K562 treated with DMSO at 1 percent for 12 hours (cell line): ENCODE data around the gene MALSU1. TPM values are rescaled to one million over a fixed set of nuclear protein-coding genes. Genes with fewer than 3 reads are reported as not detected.

Source experiments
- total RNA-seq: library from RNA; unstranded; fragments of 300-600 nt; gene quantifications from 2 replicates; pipeline ENCODE4 v1.2.3, GENCODE V29; 2022; ENCODE audit not compliant: insufficient read depth

The MALSU1 gene
- 68.4 and 79.6 TPM in 2 replicates for total RNA-seq

DNA sequence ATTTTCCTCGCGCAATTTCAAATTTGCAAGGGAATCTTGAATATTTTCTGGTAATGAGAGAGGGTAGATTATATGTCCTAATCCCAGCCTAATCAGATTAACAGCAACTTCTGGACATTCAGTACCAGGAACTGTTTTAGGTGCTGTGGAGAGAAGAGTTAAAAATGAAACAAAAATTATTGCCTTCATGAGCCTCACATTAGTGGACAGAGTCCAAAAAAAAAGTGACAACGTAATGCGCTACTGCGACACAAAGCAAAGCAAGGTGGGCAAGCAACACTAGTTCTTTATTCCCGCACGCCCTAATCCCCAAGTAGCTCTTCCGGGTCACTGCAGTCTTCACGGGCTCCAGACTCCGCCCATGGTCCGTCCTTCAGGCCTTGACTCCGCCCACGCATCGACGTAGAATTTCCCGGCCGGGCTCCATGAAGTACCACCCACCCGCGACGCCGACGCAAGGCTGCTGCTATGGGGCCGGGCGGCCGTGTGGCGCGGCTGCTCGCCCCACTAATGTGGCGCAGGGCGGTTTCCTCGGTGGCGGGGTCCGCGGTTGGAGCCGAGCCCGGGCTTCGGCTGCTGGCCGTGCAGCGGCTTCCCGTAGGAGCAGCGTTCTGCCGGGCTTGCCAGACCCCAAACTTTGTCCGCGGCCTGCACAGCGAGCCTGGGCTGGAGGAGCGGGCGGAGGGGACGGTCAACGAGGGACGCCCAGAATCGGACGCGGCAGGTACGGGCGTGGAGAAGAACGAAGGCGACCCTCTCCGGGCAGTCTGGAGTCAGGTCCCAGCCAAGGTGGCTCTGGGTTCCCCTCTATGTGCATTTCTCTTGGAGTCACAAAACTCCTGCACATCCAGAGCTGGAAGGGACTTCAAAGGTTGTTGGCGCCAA lies at the start of gene MALSU1:
Gene MALSU1, plus strand, starts transcription at position 455 of the 885 bp plus-strand sequence. Its CDS starts 14 bp downstream, at position 469.

Other genes with a start within 250 kb of the MALSU1 start
- gene KLHL7, start 193.6 kb upstream of the MALSU1 start, total RNA-seq: 25.1 and 27.0 TPM in 2 replicates
- gene NUP42, start 117.3 kb upstream of the MALSU1 start, total RNA-seq: 24.2 and 54.3 TPM in 2 replicates
- 0.43 TPM in 1 of 2 replicates, not detected in the other for gene GPNMB, start 52.6 kb upstream of the MALSU1 start, total RNA-seq
- 5.4 and 30.9 TPM in 2 replicates for gene IGF2BP3, start 171.2 kb downstream of the MALSU1 start, total RNA-seq
- 18.1 and 39.8 TPM in 2 replicates for gene TRA2A, start 232.6 kb downstream of the MALSU1 start, total RNA-seq